ENCODE data around the gene IL10.

- TF ChIP-seq CTCF (IDR thresholded peaks at IDR 0.05) (no peak), POLR2A (IDR thresholded peaks at IDR 0.05) (no peak)
Measured at GRCh38 chr1:206768472-206769303, 3.6 kb downstream of the IL10 start.

Measured in vagina (tissue), 2 donors.